ENCODE data around the gene UNK.

DNA sequence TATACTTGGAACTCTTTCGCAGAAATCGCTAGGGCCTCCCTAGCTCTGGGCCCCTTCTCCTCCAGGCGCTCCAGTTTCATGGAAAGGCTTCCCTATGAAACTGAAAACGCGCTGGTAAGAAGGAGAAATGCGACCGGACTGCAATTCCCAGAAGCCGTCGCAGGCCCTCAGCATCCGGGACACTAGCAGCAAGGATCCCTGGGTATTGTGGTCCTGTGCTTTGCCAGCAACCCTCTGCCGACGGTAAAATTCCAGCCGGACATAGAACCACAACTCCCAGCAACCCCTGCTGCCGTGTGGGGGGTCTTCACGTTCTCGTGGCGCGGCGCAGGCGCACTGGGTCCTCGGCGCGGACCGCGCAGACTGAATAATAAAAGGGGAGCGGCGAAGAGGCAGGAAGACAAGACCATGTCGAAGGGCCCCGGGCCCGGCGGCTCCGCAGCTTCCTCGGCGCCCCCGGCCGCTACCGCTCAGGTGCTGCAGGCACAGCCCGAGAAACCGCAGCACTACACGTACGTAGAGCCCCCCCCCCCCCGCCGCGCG, at the start of gene UNK:
- TF ChIP-seq, protein P1, sequence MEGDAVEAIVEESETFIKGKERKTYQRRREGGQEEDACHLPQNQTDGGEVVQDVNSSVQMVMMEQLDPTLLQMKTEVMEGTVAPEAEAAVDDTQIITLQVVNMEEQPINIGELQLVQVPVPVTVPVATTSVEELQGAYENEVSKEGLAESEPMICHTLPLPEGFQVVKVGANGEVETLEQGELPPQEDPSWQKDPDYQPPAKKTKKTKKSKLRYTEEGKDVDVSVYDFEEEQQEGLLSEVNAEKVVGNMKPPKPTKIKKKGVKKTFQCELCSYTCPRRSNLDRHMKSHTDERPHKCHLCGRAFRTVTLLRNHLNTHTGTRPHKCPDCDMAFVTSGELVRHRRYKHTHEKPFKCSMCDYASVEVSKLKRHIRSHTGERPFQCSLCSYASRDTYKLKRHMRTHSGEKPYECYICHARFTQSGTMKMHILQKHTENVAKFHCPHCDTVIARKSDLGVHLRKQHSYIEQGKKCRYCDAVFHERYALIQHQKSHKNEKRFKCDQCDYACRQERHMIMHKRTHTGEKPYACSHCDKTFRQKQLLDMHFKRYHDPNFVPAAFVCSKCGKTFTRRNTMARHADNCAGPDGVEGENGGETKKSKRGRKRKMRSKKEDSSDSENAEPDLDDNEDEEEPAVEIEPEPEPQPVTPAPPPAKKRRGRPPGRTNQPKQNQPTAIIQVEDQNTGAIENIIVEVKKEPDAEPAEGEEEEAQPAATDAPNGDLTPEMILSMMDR (IDR thresholded peaks at IDR 0.05) = no peak
- TF ChIP-seq POLR2A (IDR thresholded peaks at IDR 0.05) = no peak
